IMR-90 (cell line): Measurements from ENCODE around the gene FLRT3. TPM values are rescaled to one million over a fixed set of nuclear protein-coding genes. Genes with fewer than 3 reads are reported as not detected.

Source experiments
- ATAC-seq: fragments of 200-7000 bp; cut with Tn5 transposase; 2 replicates; pipeline ENCODE4 v1.9.1; 2020; ENCODE audit warnings: low read depth, mild to moderate bottlenecking, moderate library complexity
- BruUV-seq: library from RNA; stranded (reverse); fragments of 400-500 nt; replicated peaks from 2 replicates; lab custom pipeline; 2021; lab: Mats Ljungman, UMichigan
- CTCF ChIA-PET: fragments of 300-600 bp; formaldehyde crosslinking; extraction: SDS; loops from one replicate; lab custom pipeline; 2021; ENCODE audit warnings: antibody characterized with exemption; lab: Yijun Ruan, JAX
- POLR2A ChIA-PET: fragments of 300-600 bp; sonication (Branson Sonifier 250); formaldehyde crosslinking; loops from one replicate; lab custom pipeline; 2022; ENCODE audit warnings: antibody characterized with exemption; ENCODE audit not compliant: unreplicated experiment; lab: Charles Lee
- DNase-seq: peaks from one replicate; pipeline ENCODE4 v3.0.0; 2013
- H2AFZ ChIP-seq: replicated peaks from 2 replicates; pipeline ENCODE3; 2013; ENCODE audit warnings: low read length, mild to moderate bottlenecking; ENCODE audit not compliant: poor library complexity
- H2AK5ac ChIP-seq: 2 replicates; pipeline ENCODE4 v1.6.1; 2013; ENCODE audit warnings: low read depth, low read length, inconsistent platforms
- H2AK9ac ChIP-seq: replicated peaks from 2 replicates; pipeline ENCODE3; 2013; ENCODE audit warnings: mild to moderate bottlenecking, low read depth, low read length, moderate library complexity; ENCODE audit not compliant: poor library complexity
- H2BK120ac ChIP-seq: 2 replicates; pipeline ENCODE4 v1.6.1; 2013; ENCODE audit warnings: low read depth, low read length, inconsistent platforms
- H2BK15ac ChIP-seq: 3 replicates; pipeline ENCODE4 v1.6.1; 2013; ENCODE audit warnings: low read depth, low read length, inconsistent platforms
- H2BK20ac ChIP-seq: 2 replicates; pipeline ENCODE4 v1.6.1; 2013; ENCODE audit warnings: low read depth, mild to moderate bottlenecking, inconsistent platforms, low read length, moderate library complexity
- H2BK5ac ChIP-seq: 2 replicates; pipeline ENCODE4 v1.6.1; 2013; ENCODE audit warnings: mild to moderate bottlenecking, low read depth, low read length, inconsistent platforms; ENCODE audit not compliant: poor library complexity, severe bottlenecking
- H3K14ac ChIP-seq: replicated peaks from 2 replicates; pipeline ENCODE4 v1.6.1; 2013; ENCODE audit warnings: low read depth, low read length, inconsistent platforms
- H3K18ac ChIP-seq: 2 replicates; pipeline ENCODE4 v1.6.1; 2013; ENCODE audit warnings: low read depth, low read length, control low read depth
- H3K23ac ChIP-seq: 2 replicates; pipeline ENCODE4 v1.6.1; 2013; ENCODE audit warnings: low read depth, low read length, inconsistent platforms
- H3K27ac ChIP-seq: 2 replicates; pipeline ENCODE4 v1.5.1; 2013; ENCODE audit warnings: mild to moderate bottlenecking, control low read depth, low read length; ENCODE audit not compliant: insufficient read depth
- H3K27me3 ChIP-seq: 2 replicates; pipeline ENCODE4 v1.6.1; 2013; ENCODE audit warnings: low read length; ENCODE audit not compliant: control insufficient read depth, insufficient read depth
- H3K36me3 ChIP-seq: 2 replicates; pipeline ENCODE4 v1.6.1; 2013; ENCODE audit warnings: low read length, mixed read lengths; ENCODE audit not compliant: control insufficient read depth, insufficient read depth
- H3K4ac ChIP-seq: 2 replicates; pipeline ENCODE4 v1.6.1; 2013; ENCODE audit warnings: low read depth, low read length, inconsistent platforms
- H3K4me1 ChIP-seq: 2 replicates; pipeline ENCODE4 v1.6.1; 2013; ENCODE audit warnings: low read length, mixed read lengths; ENCODE audit not compliant: control insufficient read depth, insufficient read depth
- H3K4me2 ChIP-seq: 2 replicates; pipeline ENCODE4 v1.6.1; 2013; ENCODE audit warnings: low read depth, mild to moderate bottlenecking, control low read depth, low read length, moderate library complexity
- H3K4me3 ChIP-seq: 2 replicates; pipeline ENCODE4 v1.5.1; 2013; ENCODE audit warnings: low read depth, mild to moderate bottlenecking, control low read depth, low read length, moderate library complexity; ENCODE audit not compliant: insufficient read depth
- H3K56ac ChIP-seq: 2 replicates; pipeline ENCODE4 v1.6.1; 2013; ENCODE audit warnings: low read length, inconsistent platforms; ENCODE audit not compliant: insufficient read depth; ENCODE audit errors: extremely low read depth
- H3K79me1 ChIP-seq, 2 experiments: 2 replicates each; pipeline ENCODE4 v1.6.1; 2013; ENCODE audit warnings: low read length in 2 of 2, inconsistent platforms in 1 of 2, low read depth in 1 of 2
- H3K9ac ChIP-seq: 2 replicates; pipeline ENCODE4 v1.6.1; 2013; ENCODE audit warnings: low read depth, low read length, control low read depth
- H3K9me1 ChIP-seq: 2 replicates; pipeline ENCODE4 v1.6.1; 2013; ENCODE audit warnings: low read length, inconsistent platforms; ENCODE audit not compliant: insufficient read depth
- H3K9me3 ChIP-seq: 2 replicates; pipeline ENCODE4 v1.6.1; 2013; ENCODE audit warnings: low read length; ENCODE audit not compliant: control insufficient read depth, insufficient read depth
- H4K20me1 ChIP-seq: 2 replicates; pipeline ENCODE4 v1.6.1; 2013; ENCODE audit warnings: low read length, inconsistent platforms; ENCODE audit not compliant: insufficient read depth
- H4K5ac ChIP-seq: 2 replicates; pipeline ENCODE4 v1.6.1; 2013; ENCODE audit warnings: mild to moderate bottlenecking, low read depth, low read length, control low read depth
- H4K8ac ChIP-seq, 2 experiments: 2 replicates each; pipeline ENCODE4 v1.6.1; 2013; ENCODE audit warnings: low read depth in 2 of 2, low read length in 2 of 2, control low read depth in 1 of 2, inconsistent platforms in 1 of 2
- H4K91ac ChIP-seq: 2 replicates; pipeline ENCODE4 v1.6.1; 2013; ENCODE audit warnings: low read depth, low read length, inconsistent platforms; ENCODE audit not compliant: insufficient read depth
- BHLHE40 ChIP-seq: fragments of 150-350 bp; IDR thresholded peaks from 2 replicates; pipeline ENCODE4 v1.6.1; 2016; ENCODE audit warnings: mild to moderate bottlenecking, low read depth, low read length
- ELK1 ChIP-seq: fragments of 150-350 bp; IDR thresholded peaks from 2 replicates; pipeline ENCODE4 v1.6.1; 2016; ENCODE audit warnings: low read depth, mild to moderate bottlenecking, low read length, moderate library complexity, borderline replicate concordance
- MAFK ChIP-seq: IDR thresholded peaks from 2 replicates; pipeline ENCODE4 v1.6.1; 2012; ENCODE audit warnings: low read depth, low read length, improper control_type of control experiment
- WGBS, 2 experiments: methylation state at CpG; one replicate each; pipeline versions ENCODE4 v1.1.5 to v1.1.7; 2013; ENCODE audit warnings: missing lambda C conversion rate in 2 of 2; ENCODE audit not compliant: insufficient read length in 1 of 2; ENCODE audit errors: extremely low coverage in 2 of 2; 5-methylcytosine and 5-hydroxymethylcytosine counted together
- dilution Hi-C: fragments of 300-500 bp; cut with HindIII; formaldehyde crosslinking; loops from one replicate; pipeline ENCODE4 v1.14.3; 2018; ENCODE audit warnings: low sequenced_read_pairs; ENCODE audit not compliant: unreplicated experiment
- in situ Hi-C: fragments of 300-500 bp; cut with MboI; formaldehyde crosslinking; loops from 3 replicates; pipeline ENCODE4 v1.14.3; 2019; ENCODE audit warnings: low sequenced_read_pairs, inconsistent platforms, mixed read lengths
- intact Hi-C: fragments of 100-400 bp; cut with micrococcal nuclease; formaldehyde crosslinking; loops from 2 replicates; pipeline ENCODE4 v1.10.0; 2022
- polyA plus RNA-seq, 3 experiments: library from polyadenylated mRNA; depleted of rRNA; stranded (reverse); fragments of >200 nt; gene quantifications; 2 replicates each; pipeline ENCODE4 v1.2.3, GENCODE V29; 2012; ENCODE audit warnings: low replicate concordance in 1 of 3
- total RNA-seq: library from RNA; depleted of rRNA; stranded (reverse); fragments of >200 nt; gene quantifications from 2 replicates; pipeline ENCODE4 v1.2.3, GENCODE V29; 2012

FLRT3 gene
- total and polyA plus RNA-seq, 2 of the 4 experiments (the other 2 are of a cell fraction) = 1.8 to 6.6 TPM

GRCh38 chr20:14331646-14332045, 5.8 kb downstream of the FLRT3 start:
- CTCF ChIA-PET = no interaction called here
- no peaks in the 10 kb centered on the region for H3K9me3 ChIP-seq

More at GRCh38 chr20:14331646-14332045, 5.8 kb downstream of the FLRT3 start:
- no peak overlapping the region for H3K23ac ChIP-seq
- H2AFZ ChIP-seq = no peak overlapping the region
- no peak overlapping the region for H2AK9ac ChIP-seq
- no peak overlapping the region for H3K18ac ChIP-seq
- no peak overlapping the region for H3K9ac ChIP-seq
- no peaks in the 10 kb centered on the region for H3K9me1 ChIP-seq
- H4K5ac ChIP-seq = no peak overlapping the region
- H2BK120ac ChIP-seq = no peak overlapping the region
- H3K4ac ChIP-seq = no peak overlapping the region
- H3K27ac ChIP-seq = no peak overlapping the region
- intact Hi-C loops (loop anchor here (10.0 kb wide), 1 partner anchor 1323 kb away; no protein-coding TSS in a partner anchor), in situ Hi-C loops (no loop called here), dilution Hi-C loops (no loop called here)
- no peak overlapping the region for H4K8ac ChIP-seq
- no peak for TF ChIP-seq MAFK
- TF ChIP-seq BHLHE40 = no peak
- no peak for TF ChIP-seq ELK1
- H3K56ac ChIP-seq = no peak overlapping the region
- BruUV-seq = no TSS peak
- H2BK15ac ChIP-seq = no peak overlapping the region
- WGBS, 2 experiments = 100% methylated on average over 1 of the region's 6 CpGs; no CpG with 5 or more reads in 1 of the 2 experiments
- H3K27me3 ChIP-seq = no peaks in the 10 kb centered on the region
- no peak overlapping the region for H3K4me3 ChIP-seq
- no peak for DNase-seq
- H2BK20ac ChIP-seq = no peak overlapping the region
- H2AK5ac ChIP-seq = no peak overlapping the region
- no peaks in the 10 kb centered on the region for H3K79me1 ChIP-seq
- no peaks in the 10 kb centered on the region for H3K4me1 ChIP-seq
- no peak for ATAC-seq
- no peak overlapping the region for H4K91ac ChIP-seq
- no peak overlapping the region for H3K4me2 ChIP-seq
- H4K20me1 ChIP-seq = no peaks in the 10 kb centered on the region
- POLR2A ChIA-PET = no interaction called here
- no peak overlapping the region for H2BK5ac ChIP-seq
- no peaks in the 10 kb centered on the region for H3K36me3 ChIP-seq
- H3K14ac ChIP-seq = no peak overlapping the region
